GM20000 (cell line): ENCODE results near the gene FDX1.

Experiments
- DNase-seq: peaks from one replicate; pipeline ENCODE4 v3.0.0; 2012; ENCODE audit warnings: low spot score
- TF ChIP-seq, protein P1 (sequence below): IDR thresholded peaks from 2 replicates; pipeline ENCODE4 v1.5.1; 2012; ENCODE audit warnings: mild to moderate bottlenecking, control low read depth; ENCODE audit errors: extremely low read depth, missing control alignments

FDX1 gene

DNA sequence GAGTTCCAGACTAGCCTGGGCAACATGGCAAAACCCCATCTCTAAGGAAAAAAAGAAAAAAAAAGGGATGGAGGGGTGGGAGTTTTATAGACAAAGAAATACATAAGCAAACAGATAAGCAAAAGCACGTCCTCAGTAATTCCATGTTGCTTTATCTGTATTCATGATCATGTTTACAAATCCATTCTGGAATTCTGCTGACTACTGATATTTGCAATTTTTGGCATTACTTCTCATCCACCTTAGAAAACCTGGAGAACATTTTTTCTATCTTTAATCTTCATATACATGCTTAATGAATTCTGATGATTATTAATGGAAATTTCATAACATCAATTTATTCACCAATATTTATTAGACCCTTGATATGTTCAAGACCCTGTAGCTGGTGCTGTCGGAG is 1.7 kb upstream of the FDX1 start:
- TF ChIP-seq, protein P1, sequence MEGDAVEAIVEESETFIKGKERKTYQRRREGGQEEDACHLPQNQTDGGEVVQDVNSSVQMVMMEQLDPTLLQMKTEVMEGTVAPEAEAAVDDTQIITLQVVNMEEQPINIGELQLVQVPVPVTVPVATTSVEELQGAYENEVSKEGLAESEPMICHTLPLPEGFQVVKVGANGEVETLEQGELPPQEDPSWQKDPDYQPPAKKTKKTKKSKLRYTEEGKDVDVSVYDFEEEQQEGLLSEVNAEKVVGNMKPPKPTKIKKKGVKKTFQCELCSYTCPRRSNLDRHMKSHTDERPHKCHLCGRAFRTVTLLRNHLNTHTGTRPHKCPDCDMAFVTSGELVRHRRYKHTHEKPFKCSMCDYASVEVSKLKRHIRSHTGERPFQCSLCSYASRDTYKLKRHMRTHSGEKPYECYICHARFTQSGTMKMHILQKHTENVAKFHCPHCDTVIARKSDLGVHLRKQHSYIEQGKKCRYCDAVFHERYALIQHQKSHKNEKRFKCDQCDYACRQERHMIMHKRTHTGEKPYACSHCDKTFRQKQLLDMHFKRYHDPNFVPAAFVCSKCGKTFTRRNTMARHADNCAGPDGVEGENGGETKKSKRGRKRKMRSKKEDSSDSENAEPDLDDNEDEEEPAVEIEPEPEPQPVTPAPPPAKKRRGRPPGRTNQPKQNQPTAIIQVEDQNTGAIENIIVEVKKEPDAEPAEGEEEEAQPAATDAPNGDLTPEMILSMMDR, result no peak
- no peak for DNase-seq

DNA sequence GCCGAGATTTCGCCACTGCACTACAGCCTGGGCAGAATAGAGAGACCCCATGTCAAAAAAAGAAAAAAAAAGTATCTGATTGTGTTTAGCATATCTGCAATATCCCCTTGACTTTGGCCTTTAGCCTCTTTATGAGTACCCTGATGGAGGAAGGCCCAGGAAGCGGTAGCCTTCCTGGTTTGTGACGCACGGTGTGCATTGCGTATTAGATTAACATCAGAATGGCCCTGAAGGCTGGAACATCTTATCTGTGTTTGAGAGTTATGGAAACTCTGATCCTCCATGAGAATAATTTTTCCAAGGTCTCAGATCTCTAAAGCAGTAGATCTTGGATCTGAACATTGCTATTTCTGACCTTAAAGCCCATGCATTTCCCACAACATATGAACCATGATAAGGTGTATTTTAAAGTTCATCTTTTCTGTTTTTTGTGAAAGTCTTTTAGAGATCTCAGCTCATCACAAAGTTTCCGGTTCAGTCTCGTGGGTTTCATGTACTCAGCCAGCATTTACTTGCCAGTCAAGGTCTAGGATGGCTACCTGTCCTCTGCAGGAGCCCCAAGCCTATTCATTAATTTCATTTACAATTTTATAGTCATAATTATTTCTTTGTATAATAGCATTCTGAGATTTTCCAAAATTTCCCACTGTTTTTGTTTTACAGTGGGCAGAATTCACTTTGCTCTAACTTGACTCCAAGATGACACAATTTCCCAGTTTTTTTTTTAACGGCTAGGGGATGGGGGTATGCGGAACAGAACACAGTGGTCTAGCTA is 605 bp upstream of the FDX1 start:
- TF ChIP-seq, protein P1, result no peak
- no peak for DNase-seq

DNA sequence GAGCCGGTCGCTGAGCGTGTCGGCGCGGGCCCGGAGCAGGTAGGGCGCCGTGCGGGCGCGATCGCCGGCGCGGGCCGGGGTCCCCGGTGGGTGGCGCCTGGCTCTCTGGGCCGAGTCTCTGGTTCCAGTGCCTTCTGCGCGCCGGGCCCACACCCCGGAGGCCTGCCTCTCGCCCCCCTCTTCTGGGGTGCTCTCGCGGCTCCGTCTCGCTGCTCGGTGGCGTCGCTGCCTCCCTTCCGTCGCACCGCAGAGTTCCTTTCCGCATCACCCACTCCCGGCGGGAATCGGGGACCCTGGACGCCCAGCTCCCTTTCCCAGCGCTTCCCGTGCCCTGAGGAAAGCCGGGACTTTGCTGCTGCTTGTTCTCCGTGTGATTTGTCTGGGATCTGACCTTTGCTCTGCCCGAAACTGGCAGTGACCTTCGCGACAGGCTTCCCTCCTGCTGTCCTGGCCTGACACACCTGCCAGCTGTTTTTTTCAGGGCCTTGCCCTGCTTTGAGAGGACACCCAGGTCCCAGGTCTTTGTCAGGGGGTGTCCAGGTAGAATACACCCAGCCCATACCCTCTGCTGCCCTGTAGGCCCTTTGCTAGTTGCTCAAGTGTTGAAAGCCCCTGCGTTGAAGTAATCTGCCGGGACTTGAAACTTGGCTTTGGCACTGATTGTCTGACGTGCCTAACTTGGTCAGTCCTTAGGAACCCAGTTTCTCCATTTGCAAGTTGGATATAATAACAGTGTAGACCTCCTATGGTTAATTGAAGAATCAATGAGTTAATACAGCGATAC is 711 bp downstream of the FDX1 start:
- TF ChIP-seq, protein P1, result no peak
- DNase-seq, result peak; percentile 53

DNA sequence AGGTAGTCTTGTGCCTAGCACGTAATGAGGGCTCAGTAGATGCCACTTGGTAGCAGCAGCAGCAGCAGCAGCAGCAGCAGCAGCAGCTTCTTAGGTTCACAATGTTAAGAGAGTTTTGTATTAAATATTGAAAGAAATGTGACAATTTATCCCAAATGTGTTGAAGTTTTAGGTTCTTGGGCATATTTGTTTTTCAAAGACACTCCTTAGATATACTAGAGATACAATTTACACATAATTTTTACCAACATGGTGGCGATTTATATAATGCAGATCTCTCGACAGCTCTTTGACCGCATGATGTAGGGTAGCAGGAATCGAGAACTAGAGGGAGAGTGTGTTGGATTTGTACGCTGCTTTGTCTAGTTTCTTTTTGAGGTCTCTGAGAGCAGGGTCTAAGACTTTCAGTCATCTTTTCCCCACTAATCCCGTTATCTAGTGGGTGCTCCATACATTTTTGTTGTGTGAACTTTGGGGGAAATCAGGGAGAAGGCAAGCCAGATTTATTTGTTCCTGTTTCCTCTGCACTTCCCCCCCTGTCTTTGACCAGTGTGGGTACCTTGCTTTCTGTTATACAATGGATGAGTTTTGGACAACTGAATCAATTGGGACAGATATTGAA is 1.4 kb downstream of the FDX1 start:
- TF ChIP-seq, protein P1, result no peak
- DNase-seq, result peak; percentile 39

DNA sequence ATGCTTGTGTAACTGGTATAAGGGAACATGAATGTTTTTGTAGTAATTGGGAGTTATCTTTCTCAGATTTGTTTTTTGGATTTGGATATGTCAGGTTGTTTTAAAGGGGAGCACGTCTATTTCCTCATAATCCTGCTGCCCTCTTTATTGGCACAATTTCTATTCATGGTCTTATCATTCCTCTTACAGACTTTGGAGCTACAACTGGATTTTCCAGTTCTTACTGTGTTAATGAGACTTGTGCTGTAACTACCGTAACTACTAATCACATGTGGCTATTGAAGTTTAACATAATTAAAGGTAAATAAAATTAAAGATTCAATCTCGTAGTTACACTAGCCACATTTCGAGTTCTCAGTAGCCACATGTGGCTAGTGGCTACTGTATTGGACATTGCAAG is 1.9 kb downstream of the FDX1 start:
- TF ChIP-seq, protein P1, result no peak
- DNase-seq, result no peak

DNA sequence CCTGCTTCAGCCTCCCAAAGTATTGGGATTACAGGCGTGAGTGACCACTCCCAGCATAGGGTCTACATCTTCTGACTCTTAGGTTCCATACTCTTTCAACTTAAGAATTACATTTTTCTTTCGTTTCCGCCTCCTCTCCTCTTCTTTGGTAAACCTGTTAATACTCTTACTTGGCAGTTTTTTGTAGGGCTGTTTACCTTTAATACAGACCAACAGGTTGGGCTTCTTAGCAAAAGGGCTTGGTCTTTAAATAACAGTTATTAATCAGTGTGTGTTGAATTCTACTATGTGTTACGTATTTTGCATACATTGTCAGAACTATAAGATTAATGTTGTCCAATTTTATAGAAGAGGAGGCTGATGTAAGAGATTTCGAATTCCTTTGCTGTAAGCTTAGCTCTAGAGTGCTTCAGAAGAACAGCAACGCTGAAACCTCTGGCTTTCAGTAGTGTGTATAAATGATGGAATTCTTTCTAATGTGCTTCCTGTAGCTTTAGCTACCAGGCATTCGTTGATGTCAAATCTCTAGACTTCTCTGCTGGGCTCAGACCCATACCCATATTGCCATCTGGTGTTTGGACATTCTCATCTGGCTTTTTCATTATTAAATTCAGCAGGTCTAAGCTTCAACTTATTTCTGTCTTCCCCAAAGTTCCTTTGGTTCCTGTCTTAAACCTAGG is 3.1 kb downstream of the FDX1 start:
- TF ChIP-seq, protein P1, result no peak
- no peak for DNase-seq
